Colonic mucosa (tissue), 4 donors: ENCODE data around the gene RAD51B. TPM values are rescaled to one million over a fixed set of nuclear protein-coding genes. Genes with fewer than 3 reads are reported as not detected.

Experiments
- DNase-seq: peaks from one replicate; pipeline ENCODE4 v3.0.0-alpha.2; 2020
- H3K27ac ChIP-seq: fragments of 200-600 bp; one replicate; pipeline ENCODE4 v1.8.0; 2021
- H3K27me3 ChIP-seq: fragments of 200-600 bp; one replicate; pipeline ENCODE4 v1.8.0; 2021
- H3K36me3 ChIP-seq: fragments of 200-600 bp; one replicate; pipeline ENCODE4 v1.8.0; 2021
- H3K4me1 ChIP-seq: fragments of 200-600 bp; one replicate; pipeline ENCODE4 v1.8.0; 2021; ENCODE audit warnings: mild to moderate bottlenecking
- H3K4me3 ChIP-seq: fragments of 200-600 bp; one replicate; pipeline ENCODE4 v1.8.0; 2021
- H3K9ac ChIP-seq, 2 donors: one replicate each; pipeline ENCODE4 v1.7.0; 2013; ENCODE audit warnings: control low read depth in 2 of 2, low read depth in 2 of 2, low read length in 2 of 2
- H3K9me3 ChIP-seq: fragments of 200-600 bp; one replicate; pipeline ENCODE4 v1.8.0; 2021
- intact Hi-C: fragments of 100-400 bp; cut with DNase I; formaldehyde crosslinking; loops from one replicate; pipeline ENCODE4 v1.14.1; 2022
- total RNA-seq, 2 donors: library from RNA; stranded (reverse); fragmentation: NEBNext Ultra II Directional in 1 of 2; extraction: Animal tissue kit (Norgen Biotek cat#: 25700) in 1 of 2; gene quantifications; one replicate each; pipeline ENCODE4 v1.2.1, GENCODE V29; 2021
- TF ChIP-seq, protein P1 (sequence below): fragments of 200-600 bp; IDR thresholded peaks from one replicate; pipeline ENCODE4 v1.8.0; 2022; ENCODE audit warnings: antibody characterized with exemption, mild to moderate bottlenecking
- donor health status: healthy.
- donor health status: DM: no; HTN: no; CAD: no.
- donor health status: DM: no; HTN: no; CAD: no.

The RAD51B gene
- total RNA-seq, 2 donors from 2014 or later: 12.7 to 22.0 TPM

DNA sequence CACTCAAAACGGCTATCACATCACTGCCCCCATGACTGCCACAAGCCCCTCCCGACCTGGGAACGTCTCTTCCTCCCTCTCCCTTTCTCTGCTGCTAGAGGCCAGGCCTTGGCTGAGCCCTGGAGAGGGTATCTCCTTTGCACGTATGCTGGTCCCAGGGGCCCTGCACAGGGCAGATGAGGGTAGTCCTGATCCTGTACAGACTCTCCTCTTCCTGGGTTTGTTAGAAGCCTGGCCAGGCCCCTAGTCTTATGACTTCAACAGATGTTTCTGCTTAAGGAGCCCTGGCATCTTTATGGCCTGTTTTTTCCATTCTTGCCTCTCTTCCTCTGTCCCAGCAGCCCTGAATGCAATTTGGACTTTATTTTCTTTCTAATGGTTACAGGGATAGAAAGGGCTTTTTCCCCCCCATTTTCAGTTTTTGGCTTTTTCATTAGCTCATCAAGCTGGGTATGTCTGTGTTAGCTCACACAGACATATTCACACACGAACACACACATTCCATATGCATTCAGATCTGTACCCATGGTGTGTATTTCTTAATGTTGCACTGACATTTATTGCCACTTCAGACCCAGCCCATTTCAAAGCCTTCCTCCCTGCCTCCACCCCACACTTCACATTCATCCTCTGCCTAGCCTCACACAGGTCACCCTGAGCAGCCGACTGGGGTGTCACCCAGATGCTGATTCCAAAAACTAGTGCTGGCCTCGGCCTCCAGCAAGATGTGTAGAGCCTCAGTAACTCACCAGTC lies 770.0 kb downstream of the RAD51B start:
- H3K4me1 ChIP-seq: no peaks in the 10 kb centered on the region
- no peaks in the 10 kb centered on the region for H3K27me3 ChIP-seq
- DNase-seq: no peak
- H3K27ac ChIP-seq: peak overlapping the region; percentile 59
- H3K36me3 ChIP-seq: no peaks in the 10 kb centered on the region
- intact Hi-C loops: no loop called here
- TF ChIP-seq, protein P1, sequence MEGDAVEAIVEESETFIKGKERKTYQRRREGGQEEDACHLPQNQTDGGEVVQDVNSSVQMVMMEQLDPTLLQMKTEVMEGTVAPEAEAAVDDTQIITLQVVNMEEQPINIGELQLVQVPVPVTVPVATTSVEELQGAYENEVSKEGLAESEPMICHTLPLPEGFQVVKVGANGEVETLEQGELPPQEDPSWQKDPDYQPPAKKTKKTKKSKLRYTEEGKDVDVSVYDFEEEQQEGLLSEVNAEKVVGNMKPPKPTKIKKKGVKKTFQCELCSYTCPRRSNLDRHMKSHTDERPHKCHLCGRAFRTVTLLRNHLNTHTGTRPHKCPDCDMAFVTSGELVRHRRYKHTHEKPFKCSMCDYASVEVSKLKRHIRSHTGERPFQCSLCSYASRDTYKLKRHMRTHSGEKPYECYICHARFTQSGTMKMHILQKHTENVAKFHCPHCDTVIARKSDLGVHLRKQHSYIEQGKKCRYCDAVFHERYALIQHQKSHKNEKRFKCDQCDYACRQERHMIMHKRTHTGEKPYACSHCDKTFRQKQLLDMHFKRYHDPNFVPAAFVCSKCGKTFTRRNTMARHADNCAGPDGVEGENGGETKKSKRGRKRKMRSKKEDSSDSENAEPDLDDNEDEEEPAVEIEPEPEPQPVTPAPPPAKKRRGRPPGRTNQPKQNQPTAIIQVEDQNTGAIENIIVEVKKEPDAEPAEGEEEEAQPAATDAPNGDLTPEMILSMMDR: no peak
- H3K4me3 ChIP-seq: no peak overlapping the region
- no peaks in the 10 kb centered on the region for H3K9me3 ChIP-seq
- no peak overlapping the region for H3K9ac ChIP-seq

DNA sequence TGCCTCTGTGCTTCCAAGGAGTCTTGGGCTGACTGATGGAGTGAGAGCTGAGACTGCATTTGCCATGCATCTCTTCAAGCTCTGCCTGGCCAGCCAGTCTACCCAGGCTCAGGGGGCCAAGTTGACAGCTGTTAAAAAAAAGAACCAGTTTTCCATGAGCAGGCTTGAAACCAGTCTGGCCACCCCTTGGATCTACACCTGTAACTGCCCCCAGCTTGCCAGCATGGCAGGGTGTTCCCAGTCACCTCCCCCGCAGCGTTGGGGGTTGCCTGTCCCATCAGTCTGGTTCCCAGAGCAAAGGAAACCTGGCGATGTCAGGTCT lies 770.6 kb downstream of the RAD51B start:
- Histone ChIP-seq H3K4me3 (no peak overlapping the region), H3K9ac (no peak overlapping the region), H3K27ac (peak overlapping the region; percentile 59), H3K36me3 (no peaks in the 10 kb centered on the region), H3K9me3 (no peaks in the 10 kb centered on the region), H3K27me3 (no peaks in the 10 kb centered on the region), H3K4me1 (no peaks in the 10 kb centered on the region)
- intact Hi-C loops: no loop called here
- no peak for DNase-seq
- TF ChIP-seq, protein P1: no peak

DNA sequence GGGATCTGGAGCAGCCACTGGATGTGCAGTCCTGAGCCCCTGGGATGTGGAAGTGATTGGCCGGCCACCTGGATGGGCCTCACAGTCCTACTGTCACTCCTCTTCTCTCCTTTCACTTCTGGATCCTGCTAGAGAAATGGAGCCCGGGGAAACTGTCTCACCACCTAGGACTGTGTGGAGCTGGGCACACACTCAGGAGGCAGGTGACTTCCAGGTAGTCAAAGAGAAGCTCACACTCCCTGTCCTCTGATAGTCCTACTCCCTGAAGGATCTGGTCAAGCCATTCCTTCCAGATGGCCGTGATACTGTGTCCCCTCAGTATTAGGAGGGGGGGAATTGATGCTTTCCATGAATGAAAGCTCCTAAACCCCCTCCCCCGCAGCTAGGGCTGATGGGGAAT lies 772.2 kb downstream of the RAD51B start:
- Histone ChIP-seq H3K4me1 (no peaks in the 10 kb centered on the region), H3K9me3 (no peaks in the 10 kb centered on the region), H3K27ac (no peak overlapping the region), H3K36me3 (no peaks in the 10 kb centered on the region), H3K27me3 (no peaks in the 10 kb centered on the region), H3K9ac (peak overlapping the region in 1 of 2 donors; percentile 15), H3K4me3 (no peak overlapping the region)
- no peak for DNase-seq
- TF ChIP-seq, protein P1: no peak
- intact Hi-C loops: no loop called here

DNA sequence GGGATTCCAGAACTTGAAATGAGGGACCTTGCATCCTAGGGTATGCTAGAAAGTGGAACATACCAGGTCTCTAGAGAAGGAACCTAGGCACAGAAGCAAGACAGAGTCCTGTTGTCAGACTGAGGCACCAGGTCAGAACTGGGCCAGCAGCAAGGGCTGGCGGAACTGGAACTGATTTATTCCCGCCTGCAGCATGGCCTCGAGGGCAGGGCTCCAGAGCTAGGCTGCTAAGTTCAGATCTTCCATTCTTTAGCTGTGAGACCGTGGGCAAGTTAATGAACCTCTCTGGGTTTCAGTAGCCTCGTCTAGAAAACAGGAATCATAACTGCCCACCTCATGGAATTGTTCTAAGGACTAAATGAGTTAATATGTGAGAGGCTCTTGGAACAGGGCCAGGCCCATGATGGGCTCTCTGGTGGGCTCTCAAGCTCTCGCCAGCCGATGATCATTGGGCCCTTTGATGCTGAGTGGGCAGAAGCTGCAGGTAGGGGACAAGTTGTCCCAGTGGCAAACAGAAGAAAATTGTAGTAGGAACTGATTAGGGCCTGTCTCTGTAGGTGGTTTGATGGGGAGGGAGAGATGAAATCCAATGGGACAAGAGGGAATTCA lies 773.5 kb downstream of the RAD51B start:
- Histone ChIP-seq H3K27ac (no peak overlapping the region), H3K4me1 (no peaks in the 10 kb centered on the region), H3K27me3 (no peaks in the 10 kb centered on the region), H3K9ac (no peak overlapping the region), H3K4me3 (no peak overlapping the region), H3K9me3 (no peaks in the 10 kb centered on the region), H3K36me3 (no peaks in the 10 kb centered on the region)
- intact Hi-C loops: no loop called here
- TF ChIP-seq, protein P1: no peak
- DNase-seq: no peak

DNA sequence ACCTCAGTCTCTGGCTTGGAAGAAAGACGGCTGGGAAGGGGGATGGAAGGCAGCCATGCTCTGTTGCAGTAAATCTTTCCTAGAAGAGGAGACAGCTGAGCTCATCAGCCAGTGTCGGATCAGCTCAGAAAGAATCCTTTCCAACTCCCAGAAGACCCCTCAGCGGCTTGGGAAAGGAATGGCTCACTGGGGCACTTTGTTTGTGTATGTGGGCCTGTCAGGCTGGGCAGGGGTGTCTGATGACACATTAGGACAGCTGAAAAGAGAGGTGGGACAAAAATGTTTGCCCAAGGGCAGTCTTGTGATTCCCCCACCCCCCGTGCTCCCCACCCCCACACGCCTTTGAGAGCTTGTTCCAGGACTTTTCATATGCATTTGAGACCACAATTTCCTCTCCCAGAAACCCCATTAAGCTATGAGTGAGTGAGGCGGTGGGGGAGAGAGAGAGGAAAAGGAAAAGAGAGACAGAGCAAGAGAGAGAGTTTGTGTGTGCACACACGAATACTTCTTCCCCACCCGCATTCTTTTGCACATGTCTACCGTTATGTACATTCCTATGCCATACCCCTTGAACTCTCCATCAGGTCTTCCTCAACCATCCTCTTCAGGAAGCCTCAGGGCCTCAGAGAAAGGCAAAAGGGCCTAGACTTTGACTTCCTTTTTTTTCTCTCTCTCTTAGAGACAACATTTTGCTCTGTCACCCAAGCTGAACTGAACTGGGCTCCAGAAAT lies 774.4 kb downstream of the RAD51B start:
- no peak for DNase-seq
- Histone ChIP-seq H3K9me3 (no peaks in the 10 kb centered on the region), H3K4me1 (no peaks in the 10 kb centered on the region), H3K9ac (no peak overlapping the region), H3K36me3 (no peaks in the 10 kb centered on the region), H3K4me3 (no peak overlapping the region), H3K27ac (no peak overlapping the region), H3K27me3 (no peaks in the 10 kb centered on the region)
- intact Hi-C loops: no loop called here
- TF ChIP-seq, protein P1: no peak
